Loucy (cell line): Measurements from ENCODE around the gene ETV2.

Experiments used
- H2AFZ ChIP-seq: fragments of 200-600 bp; sonication (generic); 2 replicates; pipeline ENCODE4 v1.6.0; 2016; ENCODE audit warnings: antibody characterized with exemption, mild to moderate bottlenecking, low read length, moderate library complexity
- H3F3A ChIP-seq: fragments of 200-600 bp; 2 replicates; pipeline ENCODE4 v1.6.0; 2016; ENCODE audit warnings: antibody characterized with exemption, low read depth, mild to moderate bottlenecking
- H3K27me3 ChIP-seq: fragments of 200-600 bp; sonication (generic); 2 replicates; pipeline ENCODE4 v1.6.1; 2014; ENCODE audit warnings: low read length, mild to moderate bottlenecking; ENCODE audit not compliant: insufficient read depth, poor library complexity, severe bottlenecking
- H3K36me3 ChIP-seq: fragments of 200-600 bp; sonication (generic); 2 replicates; pipeline ENCODE4 v1.6.1; 2016; ENCODE audit warnings: low read length; ENCODE audit not compliant: insufficient read depth
- H3K4me1 ChIP-seq: fragments of 200-600 bp; sonication (generic); 2 replicates; pipeline ENCODE4 v1.5.1; 2014; ENCODE audit warnings: low read length, mild to moderate bottlenecking; ENCODE audit not compliant: insufficient read depth, poor library complexity, severe bottlenecking
- H3K4me2 ChIP-seq: fragments of 200-600 bp; sonication (generic); 2 replicates; pipeline ENCODE4 v1.6.0; 2014; ENCODE audit warnings: antibody characterized with exemption, low read length, low read depth, mild to moderate bottlenecking; ENCODE audit not compliant: poor library complexity, severe bottlenecking
- H3K4me3 ChIP-seq: fragments of 200-600 bp; sonication (generic); 2 replicates; pipeline ENCODE4 v1.5.1; 2014; ENCODE audit warnings: low read length, mild to moderate bottlenecking, mixed read lengths; ENCODE audit not compliant: poor library complexity, severe bottlenecking
- H3K79me2 ChIP-seq: fragments of 200-600 bp; sonication (generic); 2 replicates; pipeline ENCODE4 v1.6.1; 2014; ENCODE audit warnings: low read length; ENCODE audit not compliant: insufficient read depth
- H3K9ac ChIP-seq: fragments of 200-600 bp; sonication (generic); 2 replicates; pipeline ENCODE4 v1.6.0; 2014; ENCODE audit warnings: mild to moderate bottlenecking, low read depth, low read length, moderate library complexity; ENCODE audit not compliant: poor library complexity, severe bottlenecking
- H3K9me2 ChIP-seq: fragments of 200-600 bp; sonication (generic); replicated peaks from 2 replicates; pipeline ENCODE4 v1.6.1; 2016; ENCODE audit warnings: low read depth, low read length, mixed read lengths
- H3K9me3 ChIP-seq: fragments of 200-600 bp; sonication (generic); 2 replicates; pipeline ENCODE4 v1.6.1; 2014; ENCODE audit warnings: mild to moderate bottlenecking, antibody characterized with exemption, low read length, low read depth; ENCODE audit not compliant: insufficient read depth
- H4K20me1 ChIP-seq: fragments of 200-600 bp; sonication (generic); 2 replicates; pipeline ENCODE4 v1.6.0; 2014; ENCODE audit warnings: antibody characterized with exemption, low read length, mild to moderate bottlenecking; ENCODE audit not compliant: insufficient read depth, poor library complexity, severe bottlenecking
- CTCF ChIP-seq: fragments of 200-600 bp; sonication (generic); conservative IDR thresholded peaks from 2 replicates; pipeline ENCODE4 v1.5.1; 2014; ENCODE audit warnings: mild to moderate bottlenecking, antibody characterized with exemption, low read length
- EZH2phosphoT487 ChIP-seq: fragments of 200-600 bp; IDR thresholded peaks from 2 replicates; pipeline ENCODE4 v1.6.1; 2018; ENCODE audit warnings: antibody characterized with exemption, mild to moderate bottlenecking, moderate library complexity, borderline replicate concordance

ETV2 gene

GRCh38 chr19:35620001-35620400 lies 21.5 kb upstream of the ETV2 start:
- Histone ChIP-seq H3K9me2 (no peaks in the 10 kb centered on the region), H3F3A (no peaks in the 10 kb centered on the region), H3K36me3 (no peaks in the 10 kb centered on the region), H3K4me3 (no peak overlapping the region), H3K79me2 (no peaks in the 10 kb centered on the region), H3K9ac (no peak overlapping the region), H3K4me1 (no peaks in the 10 kb centered on the region), H4K20me1 (no peaks in the 10 kb centered on the region), H2AFZ (no peak overlapping the region), H3K4me2 (no peak overlapping the region), H3K9me3 (no peaks in the 10 kb centered on the region), H3K27me3 (no peaks in the 10 kb centered on the region)
- TF ChIP-seq CTCF (no peak), EZH2phosphoT487 (no peak)

GRCh38 chr19:35621708-35622107 lies 19.8 kb upstream of the ETV2 start:
- Histone ChIP-seq H3K9me3 (no peaks in the 10 kb centered on the region), H4K20me1 (no peaks in the 10 kb centered on the region), H3K79me2 (no peaks in the 10 kb centered on the region), H3F3A (no peaks in the 10 kb centered on the region), H3K4me1 (no peaks in the 10 kb centered on the region), H3K4me3 (no peak overlapping the region), H3K9me2 (no peaks in the 10 kb centered on the region), H2AFZ (no peak overlapping the region), H3K27me3 (no peaks in the 10 kb centered on the region), H3K36me3 (no peaks in the 10 kb centered on the region), H3K4me2 (no peak overlapping the region), H3K9ac (no peak overlapping the region)
- TF ChIP-seq CTCF (no peak), EZH2phosphoT487 (no peak)

- no peaks in the 10 kb centered on the region for H3K27me3 ChIP-seq
- TF ChIP-seq EZH2phosphoT487: no peak
- TF ChIP-seq CTCF: no peak
These were observed 18.8 kb upstream of the ETV2 start for GRCh38 chr19:35622750-35623149.

More at GRCh38 chr19:35622750-35623149, 18.8 kb upstream of the ETV2 start:
- Histone ChIP-seq H3F3A (no peaks in the 10 kb centered on the region), H2AFZ (no peak overlapping the region), H3K79me2 (no peaks in the 10 kb centered on the region), H3K9me2 (no peaks in the 10 kb centered on the region), H3K4me1 (peaks cover 3% of the 10 kb centered on the region), H3K9me3 (no peaks in the 10 kb centered on the region), H3K36me3 (no peaks in the 10 kb centered on the region), H3K4me3 (no peak overlapping the region), H3K4me2 (no peak overlapping the region), H4K20me1 (no peaks in the 10 kb centered on the region), H3K9ac (no peak overlapping the region)
